C4-2B (cell line): ENCODE data around the gene NSFL1C.

Experiments used
- ZFX ChIP-seq: fragments of 450-650 bp; IDR thresholded peaks from 2 replicates; pipeline ENCODE4 v1.6.1; 2017
- TF ChIP-seq, protein P1 (sequence below): fragments of 450-650 bp; conservative IDR thresholded peaks from 2 replicates; pipeline ENCODE4 v1.5.1; 2017; ENCODE audit warnings: mild to moderate bottlenecking

- TF ChIP-seq, protein P1, sequence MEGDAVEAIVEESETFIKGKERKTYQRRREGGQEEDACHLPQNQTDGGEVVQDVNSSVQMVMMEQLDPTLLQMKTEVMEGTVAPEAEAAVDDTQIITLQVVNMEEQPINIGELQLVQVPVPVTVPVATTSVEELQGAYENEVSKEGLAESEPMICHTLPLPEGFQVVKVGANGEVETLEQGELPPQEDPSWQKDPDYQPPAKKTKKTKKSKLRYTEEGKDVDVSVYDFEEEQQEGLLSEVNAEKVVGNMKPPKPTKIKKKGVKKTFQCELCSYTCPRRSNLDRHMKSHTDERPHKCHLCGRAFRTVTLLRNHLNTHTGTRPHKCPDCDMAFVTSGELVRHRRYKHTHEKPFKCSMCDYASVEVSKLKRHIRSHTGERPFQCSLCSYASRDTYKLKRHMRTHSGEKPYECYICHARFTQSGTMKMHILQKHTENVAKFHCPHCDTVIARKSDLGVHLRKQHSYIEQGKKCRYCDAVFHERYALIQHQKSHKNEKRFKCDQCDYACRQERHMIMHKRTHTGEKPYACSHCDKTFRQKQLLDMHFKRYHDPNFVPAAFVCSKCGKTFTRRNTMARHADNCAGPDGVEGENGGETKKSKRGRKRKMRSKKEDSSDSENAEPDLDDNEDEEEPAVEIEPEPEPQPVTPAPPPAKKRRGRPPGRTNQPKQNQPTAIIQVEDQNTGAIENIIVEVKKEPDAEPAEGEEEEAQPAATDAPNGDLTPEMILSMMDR, result no peak
- no peak for TF ChIP-seq ZFX
These were observed 887 bp upstream of the NSFL1C start for GRCh38 chr20:1467355-1468116.
